Measurements from ENCODE around the gene TMEM235. TPM values are rescaled to one million over a fixed set of nuclear protein-coding genes. Genes with fewer than 3 reads are reported as not detected.

Gene TMEM235
- total RNA-seq, 3 donors from 2014 or later (not counting 1 experiment from before 2014, with no cell fraction given) = not detected

- no peak for ATAC-seq
- DNase-seq = peak in 1 of 2 donors; percentile 33
- intact Hi-C loops (cut with micrococcal nuclease) = no loop called here
- TF ChIP-seq CTCF (IDR thresholded peaks at IDR 0.05) = no peak
- Mint-ChIP-seq H3K27ac (no peak overlapping the region), H3K4me1 (peaks cover 4% of the 10 kb centered on the region in 2 donors), H3K27me3 (ENCODE audit: low read depth in 2 of 2) (peaks cover 25 to 28% of the 10 kb centered on the region in 2 donors), H3K9me3 (no peaks in the 10 kb centered on the region), H3K4me3 (no peak overlapping the region), H3K36me3 (no peaks in the 10 kb centered on the region)
- Histone ChIP-seq H3K4me3 (ENCODE audit: low read length) (no peak overlapping the region), H3K27me3 (ENCODE audit: control insufficient read depth, insufficient read depth, low read length) (peaks cover 23% of the 10 kb centered on the region), H3K4me1 (ENCODE audit: control insufficient read depth, insufficient read depth, low read length) (peaks cover 10% of the 10 kb centered on the region), H3K9me3 (ENCODE audit: control insufficient read depth, insufficient read depth, low read length) (no peaks in the 10 kb centered on the region), H3K27ac (ENCODE audit: low read length) (no peak overlapping the region), H3K36me3 (ENCODE audit: control insufficient read depth, insufficient read depth, low read length) (no peaks in the 10 kb centered on the region)
- WGBS (ENCODE audit: insufficient coverage) = 63% methylated on average over 13 of the region's 13 CpGs
Measured at GRCh38 chr17:78230252-78230962, 1.0 kb upstream of the TMEM235 start.

GRCh38 chr17:78231991-78232858 lies 794 bp downstream of the TMEM235 start:
- H3K36me3 Mint-ChIP-seq = no peaks in the 10 kb centered on the region
- H3K4me1 Mint-ChIP-seq = peaks cover 0 to 4% of the 10 kb centered on the region in 2 donors
- H3K27ac ChIP-seq (ENCODE audit: low read length) = no peak overlapping the region
- no peak overlapping the region for H3K27ac Mint-ChIP-seq
- ATAC-seq (peak in 2 of 3 donors; percentile 46 to 87), DNase-seq (peak in 1 of 2 donors; percentile 54)
- H3K9me3 ChIP-seq (ENCODE audit: control insufficient read depth, insufficient read depth, low read length) = no peaks in the 10 kb centered on the region
- WGBS (ENCODE audit: insufficient coverage) = 7% methylated on average over 53 of the region's 55 CpGs
- peaks cover 10% of the 10 kb centered on the region for H3K4me1 ChIP-seq (ENCODE audit: control insufficient read depth, insufficient read depth, low read length)
- H3K4me3 ChIP-seq (ENCODE audit: low read length) = no peak overlapping the region
- H3K36me3 ChIP-seq (ENCODE audit: control insufficient read depth, insufficient read depth, low read length) = no peaks in the 10 kb centered on the region
- TF ChIP-seq CTCF (IDR thresholded peaks at IDR 0.05) = no peak
- H3K27me3 Mint-ChIP-seq (ENCODE audit: low read depth in 2 of 2) = peaks cover 25 to 28% of the 10 kb centered on the region in 2 donors
- intact Hi-C loops (cut with micrococcal nuclease) = no loop called here
- peaks cover 23% of the 10 kb centered on the region for H3K27me3 ChIP-seq (ENCODE audit: control insufficient read depth, insufficient read depth, low read length)
- no peak overlapping the region for H3K4me3 Mint-ChIP-seq
- H3K9me3 Mint-ChIP-seq = no peaks in the 10 kb centered on the region

GRCh38 chr17:78232859-78233173 lies 1.4 kb downstream of the TMEM235 start:
- DNase-seq = no peak
- TF ChIP-seq CTCF (IDR thresholded peaks at IDR 0.05) = no peak
- Mint-ChIP-seq H3K27ac (no peak overlapping the region), H3K36me3 (no peaks in the 10 kb centered on the region), H3K9me3 (no peaks in the 10 kb centered on the region), H3K4me3 (no peak overlapping the region), H3K4me1 (peaks cover 0 to 4% of the 10 kb centered on the region in 2 donors), H3K27me3 (ENCODE audit: low read depth in 2 of 2) (peaks cover 22% of the 10 kb centered on the region in 2 donors)
- 88% methylated on average over 2 of the region's 2 CpGs for WGBS (ENCODE audit: insufficient coverage)
- Histone ChIP-seq H3K4me3 (ENCODE audit: low read length) (no peak overlapping the region), H3K27me3 (ENCODE audit: control insufficient read depth, insufficient read depth, low read length) (peaks cover 23% of the 10 kb centered on the region), H3K4me1 (ENCODE audit: control insufficient read depth, insufficient read depth, low read length) (peaks cover 10% of the 10 kb centered on the region), H3K27ac (ENCODE audit: low read length) (no peak overlapping the region), H3K36me3 (ENCODE audit: control insufficient read depth, insufficient read depth, low read length) (no peaks in the 10 kb centered on the region), H3K9me3 (ENCODE audit: control insufficient read depth, insufficient read depth, low read length) (no peaks in the 10 kb centered on the region)
- ATAC-seq = no peak
- intact Hi-C loops (cut with micrococcal nuclease) = no loop called here
